B cell (primary cell): ENCODE results near the gene AUTS2. TPM values are rescaled to one million over a fixed set of nuclear protein-coding genes. Genes with fewer than 3 reads are reported as not detected.
A peak's percentile ranks its signal among the peaks of the same experiment; 100 is the strongest.

Source experiments
- ATAC-seq: fragments of 200-7000 bp; cut with Tn5 transposase; one replicate; pipeline ENCODE4 v1.10.0; 2021; ENCODE audit warnings: low read depth, mild to moderate bottlenecking, moderate number of reproducible peaks, moderate library complexity
- CTCF ChIA-PET: fragments of 350-600 bp; sonication (Branson Sonifier 250); formaldehyde crosslinking; loops from one replicate; lab custom pipeline; 2021; ENCODE audit warnings: antibody characterized with exemption, inconsistent platforms; lab: Charles Lee
- POLR2A ChIA-PET: fragments of 350-600 bp; sonication (Branson Sonifier 250); formaldehyde crosslinking; loops from one replicate; lab custom pipeline; 2021; ENCODE audit warnings: antibody characterized with exemption; lab: Charles Lee
- DNase-seq: peaks from one replicate; pipeline ENCODE4 v3.0.0; 2013
- H2AFZ ChIP-seq: 2 replicates; pipeline ENCODE4 v1.6.1; 2012; ENCODE audit warnings: mild to moderate bottlenecking, low read depth, low read length; ENCODE audit not compliant: insufficient read depth, poor library complexity, severe bottlenecking
- H3K27ac ChIP-seq, 2 donors: 1 replicate in 1 of 2; 2 replicates in 1 of 2; pipeline ENCODE4 v1.5.1; 2012 to 2013; ENCODE audit warnings: low read length in 2 of 2, mild to moderate bottlenecking in 2 of 2, moderate library complexity in 1 of 2
- H3K27me3 ChIP-seq, 4 experiments: fragments of 200-600 bp in 1 of 4; sonication (generic) in 1 of 4; replicated peaks in 1 of 4; 1 replicate in 2 of 4; 2 replicates in 2 of 4; pipeline versions ENCODE4 v1.6.1 to v1.7.0; 2013 to 2016; ENCODE audit warnings: low read length in 3 of 4, mild to moderate bottlenecking in 2 of 4, mixed read lengths in 1 of 4, moderate library complexity in 1 of 4; ENCODE audit not compliant: insufficient read depth in 4 of 4, control insufficient read depth in 3 of 4; ENCODE audit errors: control extremely low read depth in 1 of 4
- H3K36me3 ChIP-seq, 2 experiments: replicated peaks in 1 of 2; 1 replicate in 1 of 2; 2 replicates in 1 of 2; pipeline versions ENCODE4 v1.6.1 to v1.7.1; 2013; ENCODE audit warnings: low read length in 1 of 2; ENCODE audit not compliant: insufficient read depth in 2 of 2, control insufficient read depth in 1 of 2; ENCODE audit errors: control extremely low read depth in 1 of 2, extremely low read depth in 1 of 2
- H3K4me1 ChIP-seq, 2 donors: fragments of 200-600 bp in 1 of 2; sonication (generic) in 1 of 2; 1 replicate in 1 of 2; 2 replicates in 1 of 2; pipeline versions ENCODE4 v1.5.1 to v1.6.1; 2013 to 2017; ENCODE audit warnings: low read length in 2 of 2; ENCODE audit not compliant: control insufficient read depth in 2 of 2, insufficient read depth in 2 of 2
- H3K4me2 ChIP-seq: replicated peaks from 2 replicates; pipeline ENCODE3; 2012; ENCODE audit warnings: mild to moderate bottlenecking, low read depth, low read length; ENCODE audit not compliant: poor library complexity, severe bottlenecking
- H3K4me3 ChIP-seq, 5 experiments: fragments of 200-600 bp in 1 of 5; sonication (generic) in 1 of 5; 1 replicate in 3 of 5; 2 replicates in 2 of 5; pipeline versions ENCODE4 v1.5.1 to v1.7.0; 2011 to 2016; ENCODE audit warnings: low read length in 4 of 5, mild to moderate bottlenecking in 4 of 5, low read depth in 2 of 5, control low read depth in 1 of 5, moderate library complexity in 1 of 5; ENCODE audit not compliant: insufficient read depth in 1 of 5; ENCODE audit errors: control extremely low read depth in 1 of 5, extremely low read depth in 1 of 5
- H3K79me2 ChIP-seq: fragments of 200-600 bp; sonication (generic); one replicate; pipeline ENCODE4 v1.6.0; 2016; ENCODE audit warnings: low read length; ENCODE audit not compliant: control insufficient read depth, insufficient read depth
- H3K9ac ChIP-seq: fragments of 200-600 bp; sonication (generic); 2 replicates; pipeline ENCODE4 v1.6.1; 2017; ENCODE audit warnings: mild to moderate bottlenecking, low read length, moderate library complexity
- H3K9me3 ChIP-seq, 3 donors: one replicate each; pipeline versions ENCODE4 v1.6.1 to v1.7.1; 2013; ENCODE audit warnings: low read length in 2 of 3; ENCODE audit not compliant: control insufficient read depth in 2 of 3, insufficient read depth in 1 of 3; ENCODE audit errors: control extremely low read depth in 1 of 3
- H4K20me1 ChIP-seq: 2 replicates; pipeline ENCODE4 v1.6.0; 2012; ENCODE audit warnings: mild to moderate bottlenecking, low read length; ENCODE audit not compliant: insufficient read depth, control insufficient read depth, poor library complexity, severe bottlenecking
- H3K27ac Mint-ChIP-seq: one replicate; pipeline ENCODE4 v1.8.0; 2021; ENCODE audit warnings: mixed read lengths
- H3K27me3 Mint-ChIP-seq: one replicate; pipeline ENCODE4 v1.8.0; 2021; ENCODE audit warnings: mixed read lengths
- H3K4me1 Mint-ChIP-seq: one replicate; pipeline ENCODE4 v1.8.0; 2021; ENCODE audit warnings: mixed read lengths
- H3K4me3 Mint-ChIP-seq: one replicate; pipeline ENCODE4 v1.8.0; 2021; ENCODE audit warnings: mixed read lengths
- H3K9me3 Mint-ChIP-seq: one replicate; pipeline ENCODE4 v1.8.0; 2022; ENCODE audit warnings: mixed read lengths; ENCODE audit not compliant: insufficient read depth
- EZH2 ChIP-seq: IDR thresholded peaks from 2 replicates; pipeline ENCODE4 v1.6.1; 2012; ENCODE audit warnings: borderline replicate concordance, low read depth, mild to moderate bottlenecking, moderate library complexity, low read length; ENCODE audit not compliant: insufficient read depth, poor library complexity, severe bottlenecking
- WGBS: methylation state at CpG from one replicate; pipeline ENCODE4 v1.1.5; 2013; ENCODE audit warnings: missing lambda C conversion rate; ENCODE audit not compliant: insufficient coverage; 5-methylcytosine and 5-hydroxymethylcytosine counted together
- intact Hi-C: fragments of 100-400 bp; cut with micrococcal nuclease; formaldehyde crosslinking; loops from one replicate; pipeline ENCODE4 v1.10.0; 2022
- polyA plus RNA-seq: library from polyadenylated mRNA; depleted of rRNA; stranded (reverse); fragments of >200 nt; gene quantifications from 2 replicates; pipeline ENCODE4 v1.2.3, GENCODE V29; 2012
- total RNA-seq, 2 donors: library from RNA; stranded (reverse); fragments of 120-200 nt in 1 of 2; gene quantifications; 1 replicate in 1 of 2; 2 replicates in 1 of 2; pipeline versions ENCODE4 v1.2.3 to v1.2.4, GENCODE V29; 2013 to 2022
- TF ChIP-seq, protein P1 (sequence below): fragments of 200-600 bp; IDR thresholded peaks from one replicate; pipeline ENCODE4 v1.8.0; 2022; ENCODE audit warnings: antibody characterized with exemption, mild to moderate bottlenecking

Gene AUTS2
- total and polyA plus RNA-seq, 2 donors (not counting 1 experiment from before 2014, with no cell fraction given) = 22.3 to 35.0 TPM

DNA sequence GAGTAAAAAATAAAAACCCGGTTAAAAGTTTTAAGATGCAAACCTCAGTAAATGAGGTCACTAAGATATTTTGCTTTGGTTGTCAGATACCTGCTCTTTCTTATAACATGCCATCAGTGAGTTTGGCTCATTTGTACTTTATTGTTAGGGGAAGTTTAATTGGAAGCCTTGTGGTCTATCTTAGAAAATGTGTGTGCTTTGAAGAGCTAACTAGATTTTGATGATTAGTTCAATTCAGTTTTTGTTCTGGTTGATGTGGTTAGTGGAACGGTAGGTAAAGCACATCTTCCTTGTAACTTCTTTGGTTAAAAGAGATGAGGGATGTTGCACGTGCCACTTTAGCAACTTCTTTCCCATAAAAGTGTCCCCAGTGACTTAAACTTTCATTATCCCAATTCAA is 1180.3 kb downstream of the AUTS2 start:
- H3K79me2 ChIP-seq = no peaks in the 10 kb centered on the region
- H3K4me1 ChIP-seq = no peaks in the 10 kb centered on the region
- H3K36me3 ChIP-seq = peaks cover 1 to 22% of the 10 kb centered on the region in 2 experiments
- H3K9me3 Mint-ChIP-seq = no peaks in the 10 kb centered on the region
- TF ChIP-seq, protein P1, sequence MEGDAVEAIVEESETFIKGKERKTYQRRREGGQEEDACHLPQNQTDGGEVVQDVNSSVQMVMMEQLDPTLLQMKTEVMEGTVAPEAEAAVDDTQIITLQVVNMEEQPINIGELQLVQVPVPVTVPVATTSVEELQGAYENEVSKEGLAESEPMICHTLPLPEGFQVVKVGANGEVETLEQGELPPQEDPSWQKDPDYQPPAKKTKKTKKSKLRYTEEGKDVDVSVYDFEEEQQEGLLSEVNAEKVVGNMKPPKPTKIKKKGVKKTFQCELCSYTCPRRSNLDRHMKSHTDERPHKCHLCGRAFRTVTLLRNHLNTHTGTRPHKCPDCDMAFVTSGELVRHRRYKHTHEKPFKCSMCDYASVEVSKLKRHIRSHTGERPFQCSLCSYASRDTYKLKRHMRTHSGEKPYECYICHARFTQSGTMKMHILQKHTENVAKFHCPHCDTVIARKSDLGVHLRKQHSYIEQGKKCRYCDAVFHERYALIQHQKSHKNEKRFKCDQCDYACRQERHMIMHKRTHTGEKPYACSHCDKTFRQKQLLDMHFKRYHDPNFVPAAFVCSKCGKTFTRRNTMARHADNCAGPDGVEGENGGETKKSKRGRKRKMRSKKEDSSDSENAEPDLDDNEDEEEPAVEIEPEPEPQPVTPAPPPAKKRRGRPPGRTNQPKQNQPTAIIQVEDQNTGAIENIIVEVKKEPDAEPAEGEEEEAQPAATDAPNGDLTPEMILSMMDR = no peak
- no peak for TF ChIP-seq EZH2
- H3K4me3 Mint-ChIP-seq = no peak overlapping the region
- WGBS = no CpG with 5 or more reads among the region's 3 CpGs
- DNase-seq (no peak), ATAC-seq (no peak)
- CTCF ChIA-PET = no interaction called here
- no peak overlapping the region for H3K27ac Mint-ChIP-seq
- no peaks in the 10 kb centered on the region for H3K4me1 Mint-ChIP-seq
- no peak overlapping the region for H3K27ac ChIP-seq
- POLR2A ChIA-PET = no interaction called here
- no peaks in the 10 kb centered on the region for H3K27me3 Mint-ChIP-seq
- H3K4me3 ChIP-seq = no peak overlapping the region
- H3K9me3 ChIP-seq = no peaks in the 10 kb centered on the region
- intact Hi-C loops = no loop called here
- no peaks in the 10 kb centered on the region for H4K20me1 ChIP-seq
- no peak overlapping the region for H2AFZ ChIP-seq
- no peaks in the 10 kb centered on the region for H3K27me3 ChIP-seq
- H3K4me2 ChIP-seq = no peak overlapping the region
- H3K9ac ChIP-seq = no peak overlapping the region

DNA sequence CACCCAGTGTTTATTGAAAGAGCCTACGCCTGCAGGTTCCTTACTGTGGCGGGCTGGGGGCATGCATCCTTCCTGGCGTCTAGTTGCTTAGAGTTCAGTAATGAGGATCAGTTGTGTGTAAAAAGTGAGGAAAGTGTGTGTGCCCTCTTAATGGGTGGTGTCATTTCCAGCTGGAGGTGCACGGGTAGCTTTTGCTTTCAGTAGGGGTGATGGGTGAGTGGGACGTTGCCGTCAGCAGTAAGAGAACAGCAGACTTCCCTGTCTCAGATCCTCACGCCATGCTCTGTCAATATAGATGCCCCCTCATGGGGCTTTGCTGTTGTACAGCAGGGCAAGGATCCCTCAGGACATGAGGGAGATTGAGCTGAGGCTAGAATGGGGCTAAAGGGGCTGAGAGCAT is 1181.0 kb downstream of the AUTS2 start:
- H3K4me3 ChIP-seq = no peak overlapping the region
- no peak overlapping the region for H2AFZ ChIP-seq
- no peaks in the 10 kb centered on the region for H3K4me1 ChIP-seq
- no peak overlapping the region for H3K27ac ChIP-seq
- CTCF ChIA-PET = no interaction called here
- no peaks in the 10 kb centered on the region for H3K27me3 ChIP-seq
- no peaks in the 10 kb centered on the region for H4K20me1 ChIP-seq
- no peaks in the 10 kb centered on the region for H3K9me3 Mint-ChIP-seq
- H3K4me3 Mint-ChIP-seq = peak overlapping the region; percentile 3
- H3K36me3 ChIP-seq = peaks cover 1 to 22% of the 10 kb centered on the region in 2 experiments
- no peak overlapping the region for H3K27ac Mint-ChIP-seq
- POLR2A ChIA-PET = no interaction called here
- H3K4me1 Mint-ChIP-seq = no peaks in the 10 kb centered on the region
- 79% methylated on average over 3 of the region's 7 CpGs for WGBS
- TF ChIP-seq, protein P1 = no peak
- TF ChIP-seq EZH2 = no peak
- DNase-seq = no peak
- no peaks in the 10 kb centered on the region for H3K27me3 Mint-ChIP-seq
- H3K4me2 ChIP-seq = no peak overlapping the region
- no peak for ATAC-seq
- no peaks in the 10 kb centered on the region for H3K79me2 ChIP-seq
- no peaks in the 10 kb centered on the region for H3K9me3 ChIP-seq
- intact Hi-C loops = no loop called here
- H3K9ac ChIP-seq = no peak overlapping the region
